Right ventricle myocardium superior (tissue), 1 donor: Measurements from ENCODE around the gene AMZ2. TPM values are rescaled to one million over a fixed set of nuclear protein-coding genes. Genes with fewer than 3 reads are reported as not detected.
"Not testable (repeated sequence)": the region's sequence is repeated elsewhere in the genome, so short reads cannot be mapped to it uniquely, and the experiment has no call there.

ENCODE experiments used
- ATAC-seq: fragments of 200-7000 bp; cut with Tn5 transposase; one replicate; pipeline ENCODE4 v1.9.1; 2020; ENCODE audit warnings: mild to moderate bottlenecking; ENCODE audit not compliant: poor library complexity
- DNase-seq: peaks from one replicate; pipeline ENCODE4 v3.0.0-alpha.2; 2020
- intact Hi-C: fragments of 100-400 bp; cut with DNase I; formaldehyde crosslinking; loops from one replicate; pipeline ENCODE4 v1.11.2; 2022
- total RNA-seq: library from RNA; stranded (reverse); fragmentation: NEBNext Ultra II Directional; extraction: Animal tissue kit (Norgen Biotek cat#: 25700); gene quantifications from one replicate; pipeline ENCODE4 v1.2.1, GENCODE V29; 2021
- donor health status: DM: no; HTN: yes; CAD: no; lungs with severe emphysema.

The AMZ2 gene
- total RNA-seq, 1 donor from 2014 or later, result 89.5 TPM

DNA sequence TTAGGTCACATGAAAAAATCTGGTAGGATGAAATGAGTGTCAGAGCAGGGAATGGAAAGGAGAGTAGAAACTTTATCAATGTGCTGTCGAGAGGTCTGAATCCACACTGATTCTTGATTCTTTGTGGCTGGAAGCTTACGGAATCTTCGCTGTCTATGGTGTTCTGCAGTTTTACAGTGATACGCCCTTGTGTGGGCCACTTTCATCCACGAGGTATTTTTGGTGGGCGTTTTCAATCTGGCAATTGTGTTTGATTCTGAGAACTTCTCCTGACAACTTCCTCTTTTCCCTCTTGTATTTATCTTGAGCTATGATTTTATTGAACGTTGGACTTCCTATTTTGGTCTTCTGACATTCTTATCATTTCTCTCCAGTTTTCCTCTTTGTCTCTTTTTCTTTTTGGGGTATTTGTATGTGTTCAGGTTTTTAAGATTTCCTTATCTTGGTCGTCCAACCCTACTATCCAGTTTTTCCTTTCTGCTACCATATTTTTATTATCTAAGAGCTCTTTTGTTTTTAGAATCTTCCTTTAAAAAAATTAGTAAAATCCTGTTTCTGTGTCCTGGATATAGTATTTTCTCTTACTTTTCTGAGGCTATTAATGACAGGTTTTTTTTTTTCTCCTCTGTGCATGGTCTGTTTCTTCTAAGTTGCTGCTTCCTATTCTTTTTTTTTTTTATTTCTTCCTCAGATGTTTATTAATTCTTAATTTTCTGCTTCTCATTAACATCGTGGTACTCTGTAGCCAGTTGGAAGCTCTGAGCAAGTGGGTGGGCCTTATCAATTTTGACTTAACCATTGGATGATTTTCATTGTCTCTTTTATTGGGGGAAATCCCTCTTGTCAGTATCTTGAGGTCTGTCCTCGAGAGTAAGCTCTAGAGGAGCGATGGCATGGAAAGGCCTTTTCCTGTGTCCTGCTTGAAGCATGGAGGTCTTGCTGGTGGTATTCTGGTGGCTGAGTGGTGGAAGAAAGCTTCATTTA lies 34.1 kb upstream of the AMZ2 start:
- ATAC-seq, intact Hi-C loops, DNase-seq: not testable (repeated sequence)

DNA sequence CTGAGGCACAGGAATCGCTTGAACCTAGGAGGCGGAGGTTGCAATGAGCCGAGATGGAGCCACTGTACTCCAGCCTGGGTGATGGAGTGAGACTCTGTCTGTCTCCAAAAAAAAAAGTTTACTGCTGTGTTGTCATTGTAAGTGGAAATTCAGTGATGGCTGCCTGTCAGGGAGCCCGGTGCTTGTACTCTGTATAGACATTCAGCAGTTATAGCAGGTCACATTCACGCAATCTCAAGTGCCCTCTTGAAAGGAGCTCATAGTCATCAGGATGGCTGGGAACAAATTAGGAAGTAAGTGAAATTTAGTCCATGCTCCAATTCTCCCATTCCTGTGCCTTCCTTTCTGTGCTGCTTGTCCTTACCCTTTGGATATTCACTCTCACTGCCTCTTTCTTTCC lies 32.4 kb upstream of the AMZ2 start:
- ATAC-seq, result peak; percentile 88
- DNase-seq, intact Hi-C loops: not testable (repeated sequence)

DNA sequence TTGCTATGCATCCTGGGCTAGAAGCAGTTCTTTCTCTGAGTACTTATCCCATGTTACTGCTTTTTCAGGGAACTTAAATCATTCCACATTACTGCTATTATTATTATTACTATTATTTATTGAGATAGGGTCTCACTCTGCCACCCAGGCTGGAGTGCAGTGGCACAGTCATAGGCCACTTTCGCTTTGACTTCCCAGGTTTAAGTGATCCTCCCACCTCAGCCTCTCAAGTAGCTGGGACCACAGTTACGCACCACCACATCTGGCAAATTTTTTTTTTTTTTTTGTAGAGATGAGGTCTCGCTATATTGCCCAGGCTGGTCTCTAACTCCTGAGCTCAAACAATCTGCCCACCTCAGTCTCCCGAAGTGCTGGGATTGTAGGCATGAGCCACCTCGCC lies 28.4 kb upstream of the AMZ2 start:
- intact Hi-C loops, result not testable (repeated sequence)

DNA sequence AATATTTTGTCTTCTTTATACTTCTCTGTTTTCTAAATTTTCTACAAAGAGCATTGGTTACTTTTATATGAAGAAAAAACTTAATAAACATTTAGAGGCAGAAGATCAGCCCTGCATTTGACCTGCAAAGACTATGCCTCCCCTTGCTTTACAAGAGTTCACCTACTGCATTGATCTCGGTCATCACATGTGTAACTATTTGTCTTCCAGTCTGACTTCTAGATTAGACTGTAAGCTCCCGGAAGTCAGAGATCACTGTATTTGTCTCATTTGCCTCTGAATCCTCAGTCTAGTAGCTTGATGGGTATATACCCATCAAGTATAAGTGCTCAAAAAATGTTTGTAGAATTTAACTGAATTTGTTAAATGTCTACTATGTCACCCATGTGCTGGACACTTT lies 27.7 kb upstream of the AMZ2 start:
- DNase-seq, intact Hi-C loops, ATAC-seq: not testable (repeated sequence)

More for the DNA sequence above, 28.4 kb upstream of the AMZ2 start:
- not testable (repeated sequence) for ATAC-seq, DNase-seq

DNA sequence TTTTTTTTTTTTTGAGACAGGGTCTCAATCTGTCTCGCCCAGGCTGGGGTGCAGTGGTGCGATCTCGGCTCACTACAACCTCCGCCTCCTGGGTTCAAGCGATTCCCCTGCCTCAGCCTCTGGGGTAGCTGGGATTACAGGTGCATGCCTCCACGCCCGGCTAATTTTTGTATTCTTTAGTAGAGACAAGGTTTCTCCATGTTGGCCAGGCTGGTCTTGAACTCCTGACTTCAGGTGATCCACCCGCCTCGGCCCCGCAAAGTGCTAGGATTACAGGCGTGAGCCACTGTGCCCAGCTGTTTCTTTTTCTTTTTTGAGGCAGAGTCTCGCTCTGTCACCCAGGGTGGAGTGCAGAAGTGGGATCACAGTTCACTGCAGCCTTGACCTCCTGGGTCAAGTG lies 27.1 kb upstream of the AMZ2 start:
- ATAC-seq, intact Hi-C loops, DNase-seq: not testable (repeated sequence)

DNA sequence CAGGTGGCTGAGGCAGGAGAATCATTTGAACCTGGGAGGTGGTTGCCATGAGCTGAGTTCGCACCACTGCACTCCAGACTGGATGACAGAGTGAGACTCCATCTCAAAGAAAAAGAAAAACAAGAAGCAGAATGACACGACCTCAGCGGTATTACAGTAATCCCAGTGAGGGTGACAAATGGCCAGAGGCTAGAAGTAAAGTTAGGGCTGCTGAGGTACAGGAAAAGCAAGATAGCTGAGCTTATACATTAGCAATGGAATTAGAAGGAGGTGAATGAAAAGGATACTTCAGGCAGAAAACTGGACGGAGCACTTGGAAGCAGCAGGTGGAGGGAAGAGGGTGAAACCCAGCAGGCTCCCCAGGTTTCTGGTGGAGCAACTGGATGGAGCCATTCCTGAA lies 26.1 kb upstream of the AMZ2 start:
- intact Hi-C loops, result no loop called here
- no peak for ATAC-seq
- DNase-seq, result no peak

DNA sequence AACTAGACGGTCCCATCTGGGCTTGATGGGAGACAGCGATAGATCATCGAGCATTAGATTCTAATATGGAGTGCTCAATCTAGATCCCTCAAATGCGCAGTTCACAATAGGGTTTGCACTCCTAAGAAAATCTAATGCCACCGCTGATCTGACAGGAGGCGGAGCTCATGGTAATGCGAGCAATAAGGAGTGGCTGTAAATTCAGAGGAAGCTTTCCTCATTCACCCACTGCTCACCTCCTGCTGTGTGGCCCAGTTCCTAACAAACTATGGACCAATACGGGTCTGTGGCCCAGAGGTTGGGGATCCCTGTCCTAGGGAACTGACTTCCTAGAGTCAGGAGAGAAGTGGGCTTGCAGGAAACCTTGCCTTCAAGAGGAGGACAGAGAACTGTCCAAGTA lies 25.2 kb upstream of the AMZ2 start:
- intact Hi-C loops, result no loop called here
- DNase-seq (no peak), ATAC-seq (no peak)

DNA sequence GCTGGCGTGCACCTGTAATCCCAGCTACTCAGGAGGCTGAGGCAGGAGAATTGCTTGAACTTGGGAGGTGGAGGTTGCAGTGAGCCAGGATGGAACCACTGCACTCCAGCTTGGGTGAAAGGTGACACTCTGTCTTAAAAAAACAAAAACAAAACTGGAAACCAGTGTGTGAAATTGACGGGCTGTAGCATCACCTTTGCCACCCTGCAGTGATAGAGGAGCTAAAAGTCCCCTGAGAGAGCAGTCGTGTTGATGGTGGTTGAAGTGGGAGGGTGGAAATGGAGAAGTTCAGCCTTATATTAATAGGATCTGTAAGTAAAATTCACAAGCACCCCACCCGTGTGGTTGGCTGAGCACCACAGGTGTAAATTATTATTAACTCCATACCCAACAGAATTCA lies 22.8 kb upstream of the AMZ2 start:
- ATAC-seq, DNase-seq, intact Hi-C loops: not testable (repeated sequence)

DNA sequence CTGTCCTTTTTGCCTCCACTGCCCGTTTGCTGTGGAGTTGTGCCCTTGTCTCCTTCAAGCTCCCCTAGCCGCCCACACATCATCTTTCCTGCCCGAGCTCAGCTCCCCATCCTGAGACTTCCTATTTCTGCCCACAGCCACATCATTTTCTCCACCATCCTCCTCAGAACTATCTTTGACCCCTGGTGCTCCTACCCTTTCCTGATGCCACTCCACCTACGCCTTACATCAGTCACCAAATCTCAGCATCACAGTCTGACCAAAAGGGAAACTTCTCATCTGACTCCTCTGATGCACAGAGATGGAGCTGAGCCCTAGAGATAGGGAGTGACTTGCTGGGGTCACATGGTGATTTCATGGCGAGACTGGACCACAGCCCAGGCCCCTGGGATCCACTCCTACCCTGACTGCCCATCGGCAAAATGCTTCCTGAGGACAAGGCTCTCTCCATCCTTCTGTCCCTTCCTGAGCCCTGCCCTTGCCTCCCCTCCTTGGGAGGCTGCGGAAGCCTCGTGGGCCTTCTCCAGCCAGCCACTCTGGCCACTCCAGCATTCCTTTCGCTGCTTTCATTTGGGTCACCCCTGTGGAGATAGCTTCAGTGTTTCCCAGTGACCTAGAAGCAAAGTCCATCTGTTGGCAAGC lies 19.7 kb upstream of the AMZ2 start:
- intact Hi-C loops, DNase-seq, ATAC-seq: not testable (repeated sequence)

DNA sequence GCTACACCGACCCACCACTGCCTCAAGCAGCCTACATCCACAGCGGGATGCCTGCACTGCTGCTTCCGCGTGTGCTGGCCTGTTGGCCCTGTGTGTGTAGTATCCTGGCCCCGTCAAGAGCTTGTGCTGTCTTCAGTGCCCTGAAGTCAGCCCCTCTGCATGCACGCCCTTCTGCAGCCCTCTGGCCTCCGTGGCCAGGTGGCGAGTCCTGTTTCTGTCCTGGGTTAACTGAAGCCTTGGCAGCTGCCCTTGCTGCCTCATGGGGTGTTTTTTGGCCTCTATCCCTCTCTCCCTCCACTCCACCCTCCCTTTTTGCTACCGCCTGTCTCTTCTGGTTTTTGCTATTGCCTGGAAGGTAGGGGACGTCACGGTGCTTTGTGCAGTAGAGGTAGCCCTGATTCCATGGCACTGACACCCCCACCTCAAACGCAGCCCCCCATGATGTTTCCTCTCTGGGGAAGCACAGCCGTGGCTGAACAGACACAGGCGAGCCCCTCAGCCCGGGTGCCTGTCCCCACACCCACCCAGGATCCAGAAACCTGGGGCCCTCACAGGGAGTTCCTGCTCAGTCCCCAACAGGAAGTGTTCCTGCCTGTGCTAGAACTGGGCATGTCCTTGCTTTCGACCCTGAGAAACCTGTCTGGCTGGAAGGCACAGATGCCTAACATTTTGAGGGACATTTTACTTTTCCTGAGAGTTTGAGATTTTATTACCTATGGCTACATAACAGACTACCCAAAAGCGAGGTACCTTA lies 18.8 kb upstream of the AMZ2 start:
- intact Hi-C loops, result no loop called here
- ATAC-seq, result peak; percentile 51
- no peak for DNase-seq

DNA sequence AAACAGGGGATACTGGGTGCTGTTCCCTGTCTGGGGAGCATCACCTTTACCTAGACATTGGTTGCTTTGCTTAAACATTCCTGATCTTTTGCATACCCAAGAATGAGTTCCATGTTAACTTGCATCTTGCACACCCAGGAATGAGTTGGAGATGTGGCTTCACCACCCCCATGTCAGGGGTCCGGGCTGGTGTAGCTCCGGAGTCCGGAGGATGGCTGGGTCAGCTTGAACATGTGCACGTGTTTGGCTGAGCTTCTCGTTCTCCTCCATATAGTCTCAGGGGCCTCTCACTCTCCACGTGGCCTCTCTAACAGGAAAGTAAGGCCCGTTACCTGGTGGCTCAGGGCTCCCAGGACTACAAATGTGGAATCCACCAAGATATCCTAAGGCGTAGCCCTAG lies 18.2 kb upstream of the AMZ2 start:
- ATAC-seq, result no peak
- no peak for DNase-seq
- intact Hi-C loops, result no loop called here

DNA sequence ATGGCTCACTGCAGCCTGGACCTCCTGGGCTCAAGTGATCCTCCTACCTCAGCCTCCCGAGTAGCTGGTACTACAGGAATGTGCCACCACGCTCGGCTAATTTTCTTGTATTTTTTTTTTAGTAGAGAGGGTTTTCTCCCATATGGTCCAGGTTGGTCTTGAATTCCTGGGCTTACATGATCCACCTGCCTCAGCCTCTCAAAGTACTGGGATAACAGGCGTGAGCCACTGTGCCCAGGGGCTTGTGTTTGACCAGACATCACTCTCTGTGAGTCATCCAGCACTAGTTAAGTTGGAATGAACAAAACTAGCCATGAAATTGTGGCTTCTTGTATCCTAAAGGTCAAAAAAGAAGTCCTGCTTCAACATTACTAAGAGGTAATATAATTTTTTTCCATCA lies 16.7 kb upstream of the AMZ2 start:
- ATAC-seq, intact Hi-C loops, DNase-seq: not testable (repeated sequence)

DNA sequence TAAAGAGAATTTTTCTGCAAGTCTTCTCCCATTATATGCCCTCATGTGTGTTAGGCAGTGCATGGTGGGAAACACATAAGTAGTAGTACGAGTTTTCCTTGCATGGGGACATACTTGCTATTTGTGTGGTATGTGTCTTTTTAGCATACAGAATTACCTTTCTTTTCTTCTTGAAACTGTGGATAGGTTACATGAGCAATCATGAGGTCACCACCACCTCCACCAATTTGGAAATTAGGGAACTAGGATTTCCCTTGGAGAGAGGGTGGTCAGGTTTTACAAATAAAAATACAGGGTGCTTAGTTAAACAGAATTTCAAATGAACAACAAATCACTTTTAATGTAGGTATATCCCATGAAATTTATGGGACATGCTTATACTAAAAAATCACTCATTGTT lies 16.3 kb upstream of the AMZ2 start:
- intact Hi-C loops, result no loop called here
- ATAC-seq (no peak), DNase-seq (no peak)

DNA sequence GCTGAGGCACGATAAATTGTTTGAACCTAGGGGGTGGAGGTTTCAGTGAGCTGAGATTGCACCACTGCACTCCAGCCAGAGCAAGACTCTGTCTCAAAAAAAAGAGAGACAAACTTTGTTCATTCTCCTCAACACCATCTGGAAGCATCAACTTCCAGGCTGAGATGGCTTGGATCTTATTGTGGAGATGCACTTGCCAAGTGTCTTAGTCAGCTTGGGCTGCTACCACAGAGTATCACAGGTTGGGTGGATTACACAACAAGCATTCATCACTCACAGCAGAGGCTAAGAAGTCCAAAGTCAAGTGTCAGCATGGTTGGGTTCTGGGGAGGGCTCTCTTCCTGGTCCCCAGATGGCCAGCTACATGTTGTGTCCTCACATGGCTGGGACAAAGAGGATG lies 15.1 kb upstream of the AMZ2 start:
- DNase-seq, ATAC-seq, intact Hi-C loops: not testable (repeated sequence)

DNA sequence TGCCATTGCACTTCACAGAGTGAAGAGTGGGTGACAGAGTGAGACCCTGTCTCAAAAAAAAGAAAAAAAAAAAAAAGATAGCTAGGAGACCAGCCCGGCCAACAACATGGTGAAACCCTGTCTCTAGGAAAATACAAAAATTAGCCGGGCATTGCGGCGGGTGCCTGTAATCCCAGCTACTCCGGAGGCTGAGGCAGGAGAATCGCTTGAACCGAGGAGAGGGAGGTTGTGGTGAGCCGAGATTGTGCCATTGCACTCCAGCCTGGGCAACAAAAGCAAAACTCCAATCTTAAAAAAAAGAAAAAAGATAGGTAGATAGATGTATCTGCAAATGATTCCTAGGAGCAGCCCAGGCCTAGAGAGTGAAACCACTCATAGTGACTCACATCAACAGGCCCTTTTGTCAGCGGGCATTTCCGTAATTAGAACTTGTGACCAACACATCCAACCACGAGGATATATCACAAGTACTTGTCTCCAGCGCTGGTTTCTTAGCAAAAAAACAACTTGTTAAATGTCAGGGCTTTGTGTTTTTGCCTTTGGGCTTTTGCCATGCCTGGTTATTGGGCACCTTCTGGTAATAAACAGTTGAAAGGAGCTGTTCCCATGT lies 13.0 kb upstream of the AMZ2 start:
- intact Hi-C loops, result not testable (repeated sequence)
- peak; percentile 73 for ATAC-seq

DNA sequence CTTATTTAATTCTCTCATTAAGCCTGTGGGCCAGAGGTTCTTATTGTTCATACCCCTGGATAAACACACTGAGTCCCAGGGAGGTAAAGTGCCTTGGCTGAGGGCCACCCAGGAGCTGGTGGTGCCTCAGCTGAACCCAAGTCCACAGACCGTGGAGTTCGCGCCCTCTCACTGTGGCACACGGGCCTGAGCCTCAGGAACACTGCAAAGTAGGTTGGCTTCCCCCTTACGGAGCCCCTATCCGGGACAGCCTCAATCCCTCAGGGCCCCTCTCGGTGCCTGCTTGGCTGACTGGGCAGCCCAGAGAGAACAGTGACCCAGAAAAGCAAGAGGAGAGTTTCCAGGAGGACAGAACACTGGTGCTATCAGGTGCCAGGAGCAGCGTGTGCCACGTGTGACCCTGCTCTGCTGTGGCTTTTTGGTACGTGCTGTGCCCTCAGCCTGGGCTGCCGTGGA lies 12.5 kb upstream of the AMZ2 start:
- intact Hi-C loops, result not testable (repeated sequence)
- ATAC-seq (peak; percentile 91), DNase-seq (peak; percentile 79)

More for the DNA sequence above, 13.0 kb upstream of the AMZ2 start:
- DNase-seq, result not testable (repeated sequence)

DNA sequence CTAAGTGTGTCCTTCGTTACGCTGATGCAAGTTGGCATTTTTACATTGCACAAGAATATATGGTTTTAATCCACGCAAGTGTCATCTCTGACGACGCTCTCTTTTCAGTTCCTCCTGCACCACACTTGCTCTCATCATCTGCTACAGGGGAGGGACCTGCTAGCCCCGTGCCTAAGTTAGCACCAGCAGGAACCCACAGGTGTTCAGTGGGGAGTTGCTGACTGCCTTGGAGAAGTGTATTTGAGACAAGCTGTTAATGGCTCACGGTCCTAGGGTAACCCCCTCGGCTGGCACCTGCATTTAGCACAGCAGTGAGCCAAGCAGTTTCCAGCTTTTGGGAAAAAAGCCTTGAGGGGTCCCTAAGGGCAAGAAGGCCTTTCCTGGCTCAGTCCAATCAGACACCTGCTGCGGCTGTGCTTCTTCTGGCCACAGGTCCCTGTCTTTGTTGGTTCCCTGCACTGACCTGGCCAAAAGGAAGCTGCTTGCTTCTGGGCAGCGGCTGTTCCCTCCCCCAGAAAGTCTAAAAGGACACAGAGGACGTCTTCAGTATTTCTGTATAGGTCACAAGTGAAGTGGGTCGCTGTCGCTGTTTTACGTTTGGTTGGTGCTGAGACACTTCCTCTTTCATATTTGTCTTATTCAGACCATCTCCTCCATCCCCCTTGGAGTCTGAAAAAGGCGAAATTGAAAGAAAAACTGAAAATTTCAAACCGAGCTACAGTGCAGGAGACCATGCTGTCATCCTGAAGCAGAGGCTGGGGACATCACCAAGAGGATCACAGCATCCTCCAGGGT lies 10.3 kb upstream of the AMZ2 start:
- peak; percentile 13 for ATAC-seq
- intact Hi-C loops, DNase-seq: not testable (repeated sequence)
